GM18502 (cell line): ENCODE results near the gene TIMM17B.
"Not testable (repeated sequence)": the region's sequence is repeated elsewhere in the genome, so short reads cannot be mapped to it uniquely, and the experiment has no call there.

Experiments
- ATAC-seq: cut with Tn5 transposase; IDR thresholded peaks from one replicate; pipeline ENCODE4 v1.9.1; 2021; ENCODE audit warnings: mild to moderate bottlenecking; ENCODE audit not compliant: unreplicated experiment, poor library complexity

TIMM17B gene

DNA sequence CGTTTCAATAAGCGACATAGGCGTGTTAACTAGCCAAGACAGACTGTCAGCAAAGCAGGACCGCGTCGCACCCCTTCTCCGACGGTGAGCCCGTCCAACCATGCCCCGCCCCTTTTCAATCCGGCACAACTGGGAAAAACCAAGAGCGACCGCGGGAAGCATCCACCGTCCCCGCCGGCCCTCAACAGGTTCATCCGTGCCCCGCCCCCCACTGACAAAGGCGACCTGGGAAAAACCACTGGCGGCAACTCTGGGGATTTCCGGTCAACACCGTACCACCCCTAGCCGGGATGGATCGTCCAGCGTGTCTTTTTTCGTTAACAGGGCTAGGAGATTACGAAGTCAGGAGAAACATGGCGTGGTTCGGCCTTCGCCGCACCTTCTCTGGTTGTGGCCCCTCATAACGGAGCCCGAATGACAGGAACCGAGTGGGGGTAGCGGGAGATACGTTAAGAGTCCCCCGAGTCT, 377 bp downstream of the TIMM17B start:
- ATAC-seq = peak; percentile 7

DNA sequence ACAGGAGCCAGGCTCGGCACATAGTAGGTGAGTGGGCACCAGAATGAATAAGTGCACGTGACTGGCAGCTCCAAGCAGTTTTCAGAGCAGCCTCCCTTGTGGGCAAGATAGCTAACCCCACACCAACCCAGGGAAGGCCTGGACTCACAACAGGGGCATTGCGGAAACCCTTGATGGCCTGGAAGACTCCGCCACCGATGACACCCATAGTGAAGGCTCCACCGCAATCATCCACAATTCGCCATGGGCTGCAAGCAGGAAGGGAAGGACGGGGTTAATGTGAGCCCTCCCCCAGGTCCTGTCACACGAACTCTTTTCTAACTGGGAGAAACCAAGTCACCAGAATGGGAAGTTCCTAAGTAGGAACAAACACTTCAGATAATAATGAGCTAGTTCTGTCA, 957 bp downstream of the TIMM17B start:
- ATAC-seq = no peak

DNA sequence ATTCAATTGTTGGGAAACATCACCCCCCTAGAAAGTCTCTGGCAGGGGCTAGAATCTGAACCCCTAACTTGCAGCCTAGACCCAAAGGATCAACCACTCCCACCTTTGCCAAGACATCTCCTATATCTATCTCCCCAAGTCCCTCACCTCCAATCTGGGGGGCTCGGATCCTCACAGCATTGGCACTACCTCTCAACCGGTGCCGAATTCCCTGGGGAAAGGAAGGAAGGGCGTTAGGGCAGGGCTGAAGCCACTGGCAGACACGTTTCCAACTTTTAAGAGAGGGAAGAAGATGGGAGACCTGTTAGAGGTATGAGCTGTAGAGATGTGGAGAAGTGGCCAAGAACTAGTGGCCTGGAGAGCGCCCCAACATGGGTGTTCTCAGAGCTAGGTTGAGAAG, 2.7 kb downstream of the TIMM17B start:
- ATAC-seq = no peak

DNA sequence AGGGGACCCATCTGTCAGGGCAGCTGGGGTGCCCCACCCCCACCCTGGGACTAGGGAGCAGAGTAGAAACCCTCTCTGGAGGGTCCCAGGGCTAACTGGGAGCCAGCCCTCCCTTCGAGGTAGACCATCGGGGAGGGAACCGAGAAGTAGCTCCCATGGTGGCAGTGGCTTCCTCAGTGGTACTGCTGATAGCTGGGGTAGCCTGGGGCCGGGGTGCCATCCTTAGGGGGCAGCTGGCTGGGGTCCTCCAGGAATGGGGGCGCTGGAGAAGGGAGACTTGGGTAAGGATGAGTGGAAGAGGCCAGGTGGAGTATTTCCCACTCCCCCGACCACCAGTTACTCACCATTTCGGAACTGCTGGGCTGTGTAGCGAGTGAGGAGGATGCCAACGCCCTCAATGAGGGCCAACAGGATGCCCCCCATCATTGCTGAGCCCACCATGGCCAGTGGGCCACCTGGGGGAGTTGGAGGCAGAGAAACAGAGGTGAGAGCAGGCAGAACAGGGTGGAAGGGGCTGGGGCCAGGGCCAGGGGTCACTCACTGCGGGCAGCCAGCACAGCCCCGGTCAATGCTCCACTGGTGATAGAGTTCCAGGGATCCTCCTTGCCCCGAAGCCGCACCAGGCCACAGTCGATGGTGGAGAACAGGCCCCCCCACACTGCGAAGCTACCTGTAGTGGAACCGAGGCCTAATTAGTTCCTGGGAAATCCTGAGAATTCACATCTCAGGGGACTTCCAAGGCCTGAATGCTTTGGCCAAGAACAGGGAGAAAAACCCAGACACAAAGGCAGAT, 3.8 kb downstream of the TIMM17B start:
- no peak for ATAC-seq

DNA sequence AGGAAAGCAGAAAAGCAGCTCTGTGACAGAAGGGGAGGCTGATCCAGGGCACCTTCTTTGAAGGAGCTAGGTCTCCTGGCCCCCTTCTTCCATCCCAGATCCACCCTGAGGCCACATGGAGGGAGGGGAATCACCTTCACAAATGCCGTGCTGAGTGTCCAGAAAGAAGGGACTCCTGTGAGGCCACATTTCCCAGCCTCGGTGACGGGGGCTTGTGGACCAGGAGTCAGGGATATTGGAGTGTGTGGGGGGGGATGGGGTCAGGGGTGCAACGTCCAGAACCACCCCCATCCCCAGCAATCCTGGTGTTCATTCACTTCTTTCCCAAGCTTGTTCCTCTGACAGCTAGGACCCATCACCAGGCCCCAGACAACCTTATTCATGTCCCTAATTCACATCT, 4.7 kb downstream of the TIMM17B start:
- no peak for ATAC-seq

DNA sequence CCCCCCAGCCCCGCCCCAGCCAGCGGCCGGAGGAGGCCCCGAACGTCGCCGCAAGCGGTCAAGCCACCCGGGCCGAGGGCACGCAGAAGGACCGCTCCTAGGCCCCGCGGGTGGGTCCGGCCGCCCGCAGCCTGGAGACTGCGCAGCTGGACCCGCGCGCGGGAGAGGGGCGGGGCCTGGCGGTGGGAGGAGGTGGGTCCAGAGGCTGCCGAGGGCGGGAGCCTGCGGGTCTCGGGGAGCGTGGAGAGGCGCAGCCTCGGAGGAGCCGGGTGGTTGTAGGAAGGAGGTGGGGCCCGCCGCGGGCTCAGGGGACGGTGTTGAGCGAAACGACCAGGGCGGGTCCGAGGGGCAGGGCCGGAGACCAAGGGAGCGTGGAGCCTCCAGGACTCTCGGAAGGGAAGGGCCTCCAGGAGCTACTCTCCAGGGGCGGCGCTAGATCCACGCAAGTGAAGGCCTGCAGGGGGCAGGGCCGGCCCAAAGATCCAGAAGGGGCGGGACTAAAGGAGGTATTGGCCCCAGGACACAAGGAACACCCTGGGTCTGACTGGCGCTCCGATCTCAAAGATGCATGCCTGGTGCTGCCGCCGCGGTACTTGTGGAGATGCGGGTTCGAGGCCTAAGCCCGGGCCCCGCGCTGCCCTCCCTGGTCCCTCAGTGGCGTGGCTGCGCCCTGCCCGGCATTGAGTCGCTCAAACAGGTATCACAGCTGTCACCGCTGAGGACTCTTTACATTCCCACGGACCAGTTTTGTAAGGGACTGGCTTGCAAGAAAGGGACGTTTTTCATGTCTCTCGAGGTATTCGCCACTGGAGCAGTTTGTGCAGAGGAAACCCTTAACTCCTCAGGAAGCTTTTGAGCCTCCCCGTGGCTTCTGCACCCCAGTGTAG, 5.9 kb downstream of the TIMM17B start:
- ATAC-seq = peak; percentile 84

DNA sequence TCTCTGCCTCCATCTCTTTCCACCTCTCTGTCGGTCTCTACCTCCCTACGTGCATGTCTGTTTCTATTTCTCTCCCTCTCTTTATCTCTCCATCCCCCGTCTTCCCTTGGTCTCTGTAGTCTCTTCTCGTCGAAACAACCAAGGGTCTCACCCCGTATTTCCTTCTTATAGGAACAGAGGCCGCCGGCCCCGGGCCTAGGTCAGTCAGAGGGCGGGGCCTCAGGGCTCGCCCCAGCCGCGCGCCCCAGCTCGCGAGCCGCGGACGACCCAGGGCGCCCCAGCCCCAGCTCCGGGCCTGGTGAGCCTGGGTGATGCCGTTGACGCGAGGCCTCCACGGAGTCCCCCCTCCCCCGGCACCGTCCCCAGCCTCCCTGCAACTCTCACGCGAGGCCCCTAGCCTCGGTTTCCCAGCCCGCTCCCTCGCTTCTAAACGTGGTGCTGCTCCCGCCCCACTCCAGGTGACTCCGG, 6.6 kb downstream of the TIMM17B start:
- peak; percentile 52 for ATAC-seq

DNA sequence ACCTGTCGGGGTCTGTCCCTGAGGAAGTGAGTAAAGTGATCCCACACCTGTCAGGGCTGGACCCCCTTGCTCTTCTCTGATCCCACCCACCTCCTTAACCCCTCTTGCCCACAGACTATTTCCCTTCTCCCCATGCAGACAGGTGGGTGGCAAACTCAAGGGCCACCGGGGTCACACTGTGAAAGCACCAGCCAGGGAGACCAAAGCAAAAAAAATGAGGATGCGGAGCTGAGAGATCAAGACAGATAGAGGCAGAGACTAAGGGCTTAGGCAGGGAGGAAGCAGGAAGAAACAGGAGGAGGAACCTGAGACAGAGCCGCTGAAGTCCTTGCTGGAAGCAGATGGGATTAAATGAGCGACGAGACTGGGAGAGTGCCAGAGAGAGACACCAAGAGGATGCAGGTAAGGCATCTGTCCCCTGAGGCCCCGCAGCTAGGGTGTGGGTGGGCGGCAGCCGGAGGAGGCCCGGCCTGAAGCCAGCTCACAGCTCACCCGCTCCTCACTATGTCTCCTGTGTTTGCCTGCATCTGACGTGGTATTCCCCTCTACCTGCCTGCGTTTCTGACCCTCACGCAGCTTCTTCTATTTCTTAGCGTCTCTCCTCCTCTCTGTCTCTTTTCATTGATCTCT, 7.2 kb downstream of the TIMM17B start:
- peak; percentile 12 for ATAC-seq

DNA sequence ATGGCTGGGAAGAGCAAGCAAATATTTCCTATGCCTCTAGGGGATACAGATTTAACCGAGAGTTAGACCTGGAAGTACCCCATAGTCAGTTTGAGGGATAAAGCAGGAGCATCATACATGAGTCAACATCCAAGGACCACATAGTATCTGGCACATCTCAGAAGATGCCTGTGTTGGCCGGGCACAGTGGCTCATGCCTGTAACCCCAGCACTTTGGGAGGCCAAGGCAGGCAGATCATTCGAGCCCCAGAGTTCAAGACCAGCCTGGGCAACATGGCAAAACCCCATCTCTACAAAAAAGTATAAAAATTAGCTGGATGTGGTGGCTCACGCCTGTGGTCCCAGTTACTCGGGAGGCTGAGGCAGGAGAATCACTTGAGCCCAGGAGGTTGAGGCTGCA, 11.0 kb downstream of the TIMM17B start:
- not testable (repeated sequence) for ATAC-seq

DNA sequence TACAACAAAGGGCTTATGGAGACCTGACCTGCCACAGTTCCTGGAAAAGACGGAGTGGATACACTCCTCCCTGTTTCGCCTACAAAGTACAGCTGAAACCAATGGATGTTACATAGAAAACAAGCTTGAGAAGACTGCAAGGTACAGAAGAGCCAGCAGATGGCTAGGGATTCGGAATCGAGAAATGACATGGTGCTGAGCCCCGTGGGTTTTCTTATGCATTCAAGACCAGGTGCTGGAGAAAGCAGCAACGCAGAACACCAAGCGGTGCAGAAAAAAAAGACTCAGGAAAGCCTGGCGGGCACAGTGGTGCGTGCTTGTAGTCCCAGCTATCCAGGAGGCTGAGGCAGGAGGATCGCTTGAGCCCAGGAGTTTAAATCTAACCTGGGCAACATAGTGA, 13.8 kb downstream of the TIMM17B start:
- no peak for ATAC-seq

DNA sequence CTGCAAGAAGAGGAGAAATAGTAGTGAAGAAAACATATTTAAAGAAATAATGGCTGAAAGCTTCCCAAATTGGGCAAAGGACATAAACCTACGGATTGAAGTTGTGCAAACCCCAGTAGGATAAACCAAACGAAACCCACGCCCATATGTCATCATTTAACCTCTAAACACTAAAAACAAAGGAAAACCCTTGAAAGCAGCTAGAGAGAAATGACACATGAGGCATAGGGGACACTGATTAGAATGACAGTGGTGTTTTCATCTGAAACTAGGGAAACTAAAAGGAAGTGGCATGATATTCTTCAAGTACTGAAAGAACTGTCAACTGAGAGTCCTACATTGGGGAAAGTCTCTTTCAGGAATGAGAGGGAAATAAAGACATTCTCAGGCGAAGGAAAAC, 20.6 kb downstream of the TIMM17B start:
- not testable (repeated sequence) for ATAC-seq

DNA sequence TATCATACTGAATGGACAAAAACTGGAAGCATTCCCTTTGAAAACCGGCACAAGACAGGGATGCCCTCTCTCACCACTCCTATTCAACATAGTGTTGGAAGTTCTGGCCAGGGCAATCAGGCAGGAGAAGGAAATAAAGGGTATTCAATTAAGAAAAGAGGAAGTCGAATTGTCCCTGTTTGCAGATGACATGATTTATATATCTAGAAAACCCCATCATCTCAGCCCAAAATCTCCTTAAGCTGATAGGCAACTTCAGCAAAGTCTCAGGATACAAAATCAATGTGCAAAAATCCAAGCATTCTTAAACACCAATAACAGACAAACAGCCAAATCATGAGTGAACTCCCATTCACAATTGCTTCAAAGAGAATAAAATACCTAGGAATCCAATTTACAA, 25.6 kb downstream of the TIMM17B start:
- ATAC-seq = not testable (repeated sequence)

DNA sequence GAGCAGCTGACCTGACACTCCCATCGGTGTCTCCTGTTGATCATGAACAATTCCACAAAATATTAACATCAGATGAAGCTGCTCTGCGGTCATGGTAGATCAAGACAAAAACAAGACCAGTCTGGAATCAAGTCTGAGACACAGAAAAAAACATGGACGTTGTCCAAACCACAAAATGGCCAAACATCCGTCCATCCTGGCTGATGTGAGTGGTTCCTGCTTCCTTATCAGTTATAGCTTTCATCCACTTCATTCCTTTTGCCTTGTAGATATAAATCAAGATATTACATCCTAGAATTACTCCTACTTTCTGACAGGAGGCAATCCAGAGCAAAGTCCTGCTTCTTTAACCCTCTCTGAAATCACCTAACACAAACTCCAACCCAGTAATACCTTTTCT, 33.4 kb downstream of the TIMM17B start:
- no peak for ATAC-seq

DNA sequence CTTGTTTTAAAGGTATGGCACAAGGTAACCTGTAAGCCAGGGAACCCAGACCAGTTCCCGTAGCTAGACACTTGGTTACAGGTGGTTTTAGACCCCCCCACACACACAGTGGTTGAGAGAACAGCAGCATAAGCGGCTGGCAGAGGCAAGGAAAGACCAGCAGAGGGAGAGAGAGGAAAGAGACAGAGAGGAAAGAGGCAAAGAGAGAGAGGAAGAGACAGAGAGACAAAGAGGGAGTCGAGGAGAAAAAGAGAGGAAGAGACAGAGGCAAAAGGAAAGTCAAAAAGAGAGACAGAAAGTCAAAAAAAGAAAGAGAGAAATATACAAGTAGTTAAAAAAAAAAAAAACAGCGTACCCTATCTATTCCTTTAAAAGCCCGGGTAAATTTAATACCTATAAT, 42.7 kb downstream of the TIMM17B start:
- no peak for ATAC-seq

DNA sequence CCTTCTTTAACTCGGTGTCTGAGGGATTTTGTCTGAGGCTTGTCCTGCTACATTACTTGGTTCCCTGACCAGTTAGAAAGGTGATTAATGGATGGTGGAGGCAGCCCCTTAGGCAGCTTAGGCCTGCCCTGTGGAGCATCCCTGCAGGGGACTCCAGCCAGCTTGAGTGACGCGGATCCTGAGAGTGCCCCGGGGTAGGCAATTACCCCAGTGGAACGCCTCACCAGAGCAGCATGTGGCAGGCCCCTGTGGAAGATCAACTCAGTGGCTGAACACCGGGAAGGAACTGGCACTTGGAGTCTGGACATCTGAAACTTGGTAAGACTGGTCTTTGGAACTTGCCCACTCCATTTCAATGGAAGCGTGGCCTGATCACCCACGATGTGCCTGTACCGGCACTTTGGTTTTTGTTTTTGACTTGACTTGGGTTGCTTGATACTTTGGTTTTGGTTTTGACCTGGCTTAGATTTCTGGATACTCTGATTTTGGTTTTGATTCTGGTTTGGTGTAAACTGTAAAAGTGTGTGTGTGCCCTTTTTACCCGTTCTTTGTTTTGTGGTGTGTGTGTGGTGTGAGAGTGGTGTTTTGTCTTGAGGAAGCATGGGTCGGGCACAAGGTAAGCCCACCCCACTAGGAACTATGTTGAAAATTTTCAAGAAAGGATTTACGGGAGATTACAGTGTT, 43.3 kb downstream of the TIMM17B start:
- not testable (repeated sequence) for ATAC-seq

DNA sequence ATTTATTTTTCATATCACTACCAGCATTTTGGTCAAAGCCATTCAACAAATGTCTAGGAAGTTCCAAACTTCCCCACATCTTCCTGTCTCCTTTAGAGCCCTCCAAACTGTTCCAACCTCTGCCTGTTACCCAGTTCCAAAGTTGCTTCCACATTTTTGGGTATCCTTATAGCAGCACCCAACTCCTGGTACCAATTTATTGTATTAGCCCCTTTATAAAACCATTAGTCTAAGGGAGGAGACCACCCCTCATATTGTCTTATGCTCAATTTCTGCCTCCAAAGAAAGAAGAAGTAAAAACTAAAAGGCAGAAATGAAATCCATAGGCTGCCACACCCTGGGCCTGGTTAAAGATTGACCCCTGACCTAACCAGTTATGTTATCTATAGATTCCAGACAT, 44.1 kb downstream of the TIMM17B start:
- not testable (repeated sequence) for ATAC-seq

DNA sequence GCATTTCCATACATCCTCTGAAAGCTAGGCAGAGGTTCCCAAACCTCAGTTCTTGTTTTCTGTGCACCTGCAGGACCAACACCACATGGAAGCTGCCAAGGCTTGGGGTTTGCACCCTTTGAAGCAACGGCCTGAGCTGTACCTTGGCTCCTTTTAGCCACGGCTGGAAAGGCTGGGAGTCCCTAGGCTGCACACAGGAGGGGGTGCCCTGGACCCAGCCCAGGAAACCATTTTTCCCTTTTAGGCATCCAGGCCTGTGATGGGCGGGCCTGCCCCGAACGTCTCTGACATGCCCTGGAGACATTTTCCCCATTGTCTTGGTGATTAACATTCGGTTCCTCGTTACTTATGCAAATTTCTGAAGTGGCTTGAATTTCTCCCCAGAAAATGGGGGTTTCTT, 44.7 kb downstream of the TIMM17B start:
- no peak for ATAC-seq

DNA sequence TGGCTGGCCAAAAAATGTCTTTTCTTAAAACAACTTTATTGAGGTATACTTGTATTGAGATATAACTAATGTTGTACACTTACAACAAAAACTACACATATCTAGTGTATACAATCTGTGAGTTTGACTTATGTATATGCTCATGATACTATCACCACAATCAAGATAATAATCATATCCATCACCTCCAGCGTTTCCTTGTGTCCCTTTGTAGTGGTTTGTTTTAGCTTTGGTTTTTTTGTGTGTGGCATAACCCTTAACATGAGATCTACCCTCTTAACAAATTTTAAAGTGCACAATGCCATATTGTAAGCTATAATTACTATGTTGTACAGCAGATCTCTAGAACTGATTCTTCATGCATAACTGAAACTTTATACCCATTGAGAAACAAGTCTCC, 48.7 kb downstream of the TIMM17B start:
- no peak for ATAC-seq
